Suppressor macrophage treated with lipopolysaccharide for 4 hours (primary cell): Measurements from ENCODE around the gene TMEM30B.
A peak's percentile ranks its signal among the peaks of the same experiment; 100 is the strongest.
"Not testable (repeated sequence)": the region's sequence is repeated elsewhere in the genome, so short reads cannot be mapped to it uniquely, and the experiment has no call there.

Experiments used
- DNase-seq: peaks from one replicate; pipeline ENCODE4 v3.0.0-alpha.2; 2020

TMEM30B gene

DNA sequence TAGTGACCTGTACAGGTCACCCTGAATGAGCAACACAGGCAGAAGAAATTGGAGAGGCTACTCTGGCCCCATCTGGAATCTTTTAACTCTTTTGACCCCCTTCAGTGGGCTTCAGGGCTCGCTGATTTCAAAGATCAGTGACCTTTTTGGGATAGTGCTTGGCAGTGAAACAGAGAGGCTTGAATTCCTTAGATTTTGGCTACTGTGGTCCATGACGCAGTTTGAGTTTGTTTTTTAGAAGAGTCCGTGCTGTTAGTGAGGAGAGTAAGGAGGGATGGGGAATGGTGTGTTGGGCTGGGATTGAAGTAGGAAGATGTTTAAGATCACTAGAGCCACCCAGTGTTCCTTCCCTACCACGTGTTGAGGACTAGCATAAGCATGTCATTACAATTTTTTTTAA is 16.5 kb downstream of the TMEM30B start:
- no peak for DNase-seq

- no peak for DNase-seq
These were observed 17.0 kb downstream of the TMEM30B start for GRCh38 chr14:61264010-61264571.

DNA sequence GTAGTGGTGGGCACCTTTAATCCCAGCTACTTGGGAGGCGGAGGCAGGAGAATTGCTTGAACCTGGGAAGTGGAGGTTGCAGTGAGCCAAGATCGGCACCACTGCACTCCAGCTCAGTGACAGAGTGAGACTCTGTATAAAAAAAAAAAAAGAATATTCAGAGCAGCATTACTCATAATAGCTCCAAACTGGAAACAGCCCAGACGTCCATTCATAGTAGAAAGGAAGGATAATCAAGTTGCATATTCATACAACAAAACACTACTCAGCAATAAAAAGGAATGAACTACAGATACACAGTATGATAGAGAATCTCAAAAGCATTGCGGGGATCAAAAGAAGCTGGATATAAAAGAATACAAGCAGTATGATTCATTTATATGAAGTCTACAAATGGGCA is 19.1 kb downstream of the TMEM30B start:
- DNase-seq: no peak

GRCh38 chr14:61260939-61261776 is 20.0 kb downstream of the TMEM30B start:
- no peak for DNase-seq

GRCh38 chr14:61258985-61259384 is 22.2 kb downstream of the TMEM30B start:
- DNase-seq: no peak

GRCh38 chr14:61257469-61258057 is 23.6 kb downstream of the TMEM30B start:
- DNase-seq: no peak

- DNase-seq: no peak
These were observed 24.2 kb downstream of the TMEM30B start for GRCh38 chr14:61256826-61257468.

DNA sequence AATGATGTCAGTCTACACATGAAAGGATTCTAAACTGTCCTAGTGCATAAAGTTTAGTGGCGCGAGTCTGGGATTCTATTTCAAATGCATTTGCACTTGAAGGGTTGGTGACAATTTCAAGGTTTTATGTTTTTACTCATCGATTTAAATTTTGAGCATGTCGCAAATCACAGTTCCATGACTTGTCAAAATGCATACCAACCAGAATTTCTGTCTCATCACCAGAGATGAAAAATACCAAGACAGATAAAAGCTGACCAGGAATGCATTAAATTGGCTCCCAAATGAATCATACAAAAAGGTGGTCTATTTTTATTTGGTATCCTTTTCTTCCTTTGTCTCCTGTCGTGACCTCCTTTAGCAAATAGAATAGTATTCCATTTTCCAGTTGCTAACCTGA is 25.2 kb downstream of the TMEM30B start:
- DNase-seq: no peak

- no peak for DNase-seq
These were observed 26.2 kb downstream of the TMEM30B start for GRCh38 chr14:61254808-61255526.

GRCh38 chr14:61253064-61253738 is 27.9 kb downstream of the TMEM30B start:
- DNase-seq: peak; percentile 36

DNA sequence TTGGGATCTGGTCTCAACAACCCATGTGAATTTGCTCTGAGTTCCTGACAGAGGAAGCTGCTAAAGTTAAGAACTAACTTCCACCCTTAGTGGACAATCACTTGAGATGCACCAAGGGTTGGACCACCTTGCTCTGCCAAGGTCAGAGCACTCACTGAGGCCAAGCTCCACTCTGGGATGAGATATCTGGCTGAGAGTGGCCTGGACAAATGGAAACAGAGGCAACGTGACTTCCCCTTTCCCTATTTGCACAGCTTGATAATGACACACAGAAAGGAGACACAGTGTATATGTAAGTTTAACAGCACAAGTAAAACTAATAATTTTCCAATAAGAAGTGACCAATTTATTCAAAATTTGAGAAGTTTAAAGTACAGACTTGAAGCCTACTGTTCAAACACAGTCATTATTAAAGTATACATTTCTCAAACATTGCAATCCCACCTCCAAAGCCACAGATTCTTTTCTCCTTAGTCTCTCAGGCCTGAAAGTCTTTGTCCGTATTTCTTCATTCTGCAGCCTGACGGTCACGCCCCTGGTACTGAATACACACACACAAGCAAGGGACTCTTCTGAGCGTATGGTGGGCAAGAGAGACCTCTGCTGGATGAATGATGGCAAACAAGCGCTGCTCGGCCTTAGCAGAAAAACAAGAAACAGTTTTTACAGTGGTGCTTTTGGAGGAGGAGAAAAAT is 28.6 kb downstream of the TMEM30B start:
- peak; percentile 86 for DNase-seq

DNA sequence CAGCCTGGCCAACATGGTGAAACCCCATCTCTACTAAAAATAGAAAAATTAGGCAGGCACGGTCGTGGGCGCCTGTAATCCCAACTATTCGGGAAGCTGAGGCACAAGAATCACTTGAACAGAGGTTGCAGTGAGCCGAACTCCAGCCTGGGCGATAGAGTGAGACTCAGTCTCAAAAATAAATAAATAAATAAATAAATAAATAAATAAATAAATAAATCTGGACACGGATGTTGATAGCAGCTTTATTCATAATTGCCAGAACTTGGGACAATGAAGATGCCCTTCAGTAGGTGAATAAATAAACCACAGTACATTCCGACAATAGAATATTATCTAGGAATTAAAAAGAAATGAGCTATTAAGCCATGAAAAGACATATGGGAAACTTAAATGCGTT is 31.1 kb downstream of the TMEM30B start:
- DNase-seq: no peak

DNA sequence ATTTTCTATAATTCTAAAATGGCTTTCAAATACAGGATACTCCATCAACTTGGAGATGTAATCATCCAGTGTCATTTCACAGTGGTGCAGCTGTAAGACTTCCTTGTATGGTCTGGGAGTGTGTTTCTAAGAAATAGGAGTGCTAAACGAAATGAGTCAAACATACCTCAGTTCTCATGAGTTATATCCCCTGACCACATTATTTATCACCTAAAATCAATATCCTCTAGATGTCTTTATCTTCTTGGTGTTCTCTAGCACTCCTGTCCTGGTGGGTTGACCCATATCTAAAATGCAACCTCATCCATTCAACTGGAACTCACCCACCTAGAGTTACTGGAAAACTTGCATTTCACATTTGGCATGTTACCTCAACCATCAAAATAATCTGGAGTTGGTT is 33.2 kb downstream of the TMEM30B start:
- no peak for DNase-seq

GRCh38 chr14:61246721-61247120 is 34.4 kb downstream of the TMEM30B start:
- no peak for DNase-seq

- DNase-seq: no peak
These were observed 37.1 kb downstream of the TMEM30B start for GRCh38 chr14:61244009-61244408.

- no peak for DNase-seq
These were observed 40.9 kb downstream of the TMEM30B start for GRCh38 chr14:61240206-61240605.

GRCh38 chr14:61239285-61239684 is 41.9 kb downstream of the TMEM30B start:
- DNase-seq: not testable (repeated sequence)

GRCh38 chr14:61238611-61239245 is 42.4 kb downstream of the TMEM30B start:
- DNase-seq: no peak

DNA sequence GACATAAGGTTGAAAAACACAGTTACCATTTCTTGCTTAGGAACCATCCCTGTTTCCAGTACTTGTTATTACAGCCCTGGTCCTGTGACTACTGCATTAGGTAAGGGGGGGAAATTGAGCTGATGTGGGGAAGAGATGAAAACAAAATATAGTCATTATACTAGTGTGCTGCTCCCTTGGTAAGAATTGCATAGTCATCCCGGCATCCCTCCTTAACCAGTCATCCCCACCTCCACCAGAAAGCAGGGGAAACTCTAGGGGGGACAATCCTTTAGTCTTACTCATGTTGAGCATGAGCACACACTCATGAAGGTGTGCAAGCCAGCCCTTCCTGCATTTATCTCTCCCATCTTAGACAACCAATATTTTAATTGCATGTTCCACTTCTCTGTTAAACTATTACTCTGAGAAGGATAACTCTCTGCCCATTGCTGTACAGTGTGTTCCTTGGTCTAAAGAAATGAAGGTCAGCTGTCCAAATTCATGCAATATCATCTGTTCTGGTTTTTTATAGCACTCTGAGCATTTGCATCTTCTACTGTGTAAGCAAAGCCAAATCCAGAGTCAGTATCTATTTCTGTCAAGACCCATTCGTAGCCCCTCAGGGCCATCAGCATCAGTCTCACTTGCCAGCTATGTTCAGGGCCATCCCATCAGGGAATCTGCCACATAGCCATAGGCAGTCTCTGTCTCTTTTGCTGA is 46.8 kb downstream of the TMEM30B start:
- no peak for DNase-seq

DNA sequence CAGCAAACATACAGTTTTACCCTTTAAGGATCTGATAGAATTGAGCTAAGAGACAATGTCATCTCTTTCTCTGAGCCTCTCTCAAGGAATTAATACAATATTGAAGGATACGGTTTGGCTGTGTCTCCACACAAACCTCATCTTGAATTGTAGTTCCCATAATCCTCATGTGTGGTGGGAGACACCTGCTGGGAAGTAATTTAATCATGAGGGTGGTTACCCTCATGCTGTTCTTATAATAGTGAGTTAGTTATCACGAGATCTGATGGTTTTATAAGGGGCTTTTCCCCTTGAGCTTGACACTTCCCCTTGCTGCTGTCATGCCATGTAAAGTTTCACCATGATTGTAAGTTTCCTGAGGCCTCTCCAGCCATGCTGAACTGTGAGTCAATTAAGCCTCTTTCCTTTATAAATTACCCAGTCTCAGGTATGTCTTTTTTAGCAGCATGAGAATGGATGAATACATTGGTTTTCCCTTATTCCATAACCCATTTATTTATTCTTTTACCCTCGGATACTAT is 47.6 kb downstream of the TMEM30B start:
- DNase-seq: no peak
